Prostate gland (tissue), 2 donors: Measurements from ENCODE around the gene RGS12.

Experiments used
- CTCF ChIP-seq, 4 experiments: fragments of 200-600 bp in 2 of 4; fragments of 450-650 bp in 2 of 4; sonication (generic) in 2 of 4; IDR thresholded peaks; 1 replicate in 3 of 4; 2 replicates in 1 of 4; pipeline ENCODE4 v1.5.1; 2016 to 2019; ENCODE audit warnings: antibody characterized with exemption in 4 of 4, mild to moderate bottlenecking in 2 of 4, moderate library complexity in 2 of 4
- POLR2A ChIP-seq: fragments of 450-650 bp; IDR thresholded peaks from one replicate; pipeline ENCODE4 v1.6.1; 2016; ENCODE audit warnings: antibody characterized with exemption, mild to moderate bottlenecking
- POLR2AphosphoS5 ChIP-seq: sonication (generic); formaldehyde crosslinking; IDR thresholded peaks from one replicate; pipeline ENCODE4 v1.6.1; 2017; ENCODE audit warnings: antibody characterized with exemption

- TF ChIP-seq CTCF (IDR thresholded peaks at IDR 0.05) (no peak), POLR2AphosphoS5 (no peak), POLR2A (no peak)
Observed at GRCh38 chr4:3245676-3246075, 47.1 kb upstream of the RGS12 start.
